ENCODE measurements around the gene MFGE8.

The MFGE8 gene

DNA sequence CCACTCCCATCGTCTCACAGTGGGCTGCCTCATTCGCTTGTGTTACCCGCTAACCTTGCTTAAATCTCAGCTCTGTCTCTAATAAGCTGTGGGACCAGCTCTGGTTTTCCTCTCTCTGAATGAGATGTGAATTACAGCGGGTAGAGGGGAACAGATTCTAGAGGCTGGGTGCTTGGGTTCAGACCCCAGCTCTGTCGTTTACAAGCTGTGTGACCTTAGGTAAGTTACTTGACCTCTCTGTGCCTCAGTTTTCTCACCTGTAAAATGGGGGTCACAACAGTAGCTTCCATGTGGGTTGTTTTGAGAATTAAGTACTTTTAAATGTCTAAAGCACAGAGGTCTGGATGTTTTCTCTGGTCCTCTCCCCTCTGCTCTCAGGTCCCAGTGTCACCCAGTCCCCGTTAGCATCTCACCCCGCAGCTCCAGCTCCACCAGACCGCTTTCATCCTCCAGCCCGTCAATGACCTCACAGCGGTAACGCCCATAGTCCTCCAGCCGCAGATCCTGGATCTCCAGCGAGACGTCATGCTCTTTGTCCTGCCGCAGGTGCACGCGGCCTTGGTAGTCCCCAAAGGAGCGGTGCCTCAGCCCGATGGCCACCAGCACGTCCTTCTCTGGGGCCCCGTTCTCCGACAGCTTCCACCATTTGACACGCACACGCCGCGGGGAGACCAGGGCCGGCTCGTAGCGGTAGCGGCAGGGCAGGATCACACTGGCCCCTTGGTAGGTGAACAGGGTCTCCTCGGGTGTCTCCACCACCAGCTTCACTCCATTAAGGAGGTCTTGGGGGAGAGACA is 32.0 kb downstream of the MFGE8 start:
- DNase-seq (ENCODE audit: insufficient read length, low spot score) (no peak), FAIRE-seq (no peak)
- no peak for TF ChIP-seq POLR2A (IDR thresholded peaks at IDR 0.05; ENCODE audit: low read depth, low read length)

DNA sequence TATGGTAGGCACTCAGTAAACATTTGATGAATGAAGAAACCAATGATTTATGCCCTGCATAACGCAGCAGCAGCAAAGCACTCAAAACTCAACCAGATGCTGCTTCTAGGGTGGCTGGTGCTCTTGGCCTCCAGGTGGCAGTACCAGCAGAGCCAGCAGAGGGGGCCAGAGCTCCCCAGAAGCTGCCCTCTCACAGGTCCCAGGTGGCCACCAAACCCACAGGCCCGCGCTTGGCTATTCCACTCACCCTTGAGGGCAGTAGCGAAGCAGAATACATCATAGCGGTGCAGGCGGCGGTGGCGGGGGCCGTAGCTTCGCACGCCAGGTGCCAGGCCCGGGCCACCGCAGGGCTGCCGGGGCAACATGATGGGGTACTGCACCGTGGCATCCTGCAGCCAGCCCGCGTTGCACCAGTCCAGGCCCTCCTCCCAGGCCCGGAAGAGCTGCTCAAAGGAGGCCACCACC is 34.4 kb downstream of the MFGE8 start:
- no peak for FAIRE-seq
- TF ChIP-seq POLR2A (IDR thresholded peaks at IDR 0.05; ENCODE audit: low read depth, low read length): no peak
- peak; percentile 72 for DNase-seq (ENCODE audit: insufficient read length, low spot score)

GRCh38 chr15:88877906-88878305 is 35.3 kb downstream of the MFGE8 start:
- TF ChIP-seq POLR2A (IDR thresholded peaks at IDR 0.05; ENCODE audit: low read depth, low read length): no peak
- FAIRE-seq (no peak), DNase-seq (ENCODE audit: insufficient read length, low spot score) (no peak)

- no peak for TF ChIP-seq POLR2A (IDR thresholded peaks at IDR 0.05; ENCODE audit: low read depth, low read length)
- FAIRE-seq: no peak
Measured at GRCh38 chr15:88877415-88877814, 35.8 kb downstream of the MFGE8 start.

GRCh38 chr15:88876573-88876972 is 36.6 kb downstream of the MFGE8 start:
- FAIRE-seq (no peak), DNase-seq (ENCODE audit: insufficient read length, low spot score) (no peak)
- TF ChIP-seq POLR2A (IDR thresholded peaks at IDR 0.05; ENCODE audit: low read depth, low read length): no peak

More at GRCh38 chr15:88877415-88877814, 35.8 kb downstream of the MFGE8 start:
- DNase-seq (ENCODE audit: insufficient read length, low spot score): no peak

GRCh38 chr15:88874684-88875083 is 38.5 kb downstream of the MFGE8 start:
- no peak for TF ChIP-seq POLR2A (IDR thresholded peaks at IDR 0.05; ENCODE audit: low read depth, low read length)
- FAIRE-seq (no peak), DNase-seq (ENCODE audit: insufficient read length, low spot score) (no peak)

- no peak for DNase-seq (ENCODE audit: insufficient read length, low spot score)
- no peak for TF ChIP-seq POLR2A (IDR thresholded peaks at IDR 0.05; ENCODE audit: low read depth, low read length)
- no peak for FAIRE-seq
Measured at GRCh38 chr15:88874275-88874674, 38.9 kb downstream of the MFGE8 start.

DNA sequence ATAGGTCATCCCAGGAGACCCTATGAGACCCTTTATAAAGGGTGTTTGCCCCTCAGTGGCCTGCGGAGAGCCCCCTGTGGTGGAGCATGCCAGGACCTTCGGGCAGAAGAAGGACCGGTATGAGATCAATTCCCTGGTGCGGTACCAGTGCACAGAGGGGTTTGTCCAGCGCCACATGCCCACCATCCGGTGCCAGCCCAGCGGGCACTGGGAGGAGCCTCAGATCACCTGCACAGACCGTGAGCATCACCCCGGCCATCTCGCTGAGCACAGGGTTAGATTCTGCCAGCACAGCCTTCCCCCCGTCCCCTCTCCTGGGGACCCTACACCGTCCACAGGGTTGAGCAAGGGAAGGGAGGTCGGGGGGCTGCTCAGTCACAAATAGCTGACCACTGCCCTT is 39.4 kb downstream of the MFGE8 start:
- DNase-seq (ENCODE audit: insufficient read length, low spot score) (no peak), FAIRE-seq (no peak)
- TF ChIP-seq POLR2A (IDR thresholded peaks at IDR 0.05; ENCODE audit: low read depth, low read length): no peak

GRCh38 chr15:88872706-88873105 is 40.5 kb downstream of the MFGE8 start:
- TF ChIP-seq POLR2A (IDR thresholded peaks at IDR 0.05; ENCODE audit: low read depth, low read length): no peak
- FAIRE-seq (no peak), DNase-seq (ENCODE audit: insufficient read length, low spot score) (no peak)

- TF ChIP-seq POLR2A (IDR thresholded peaks at IDR 0.05; ENCODE audit: low read depth, low read length): no peak
- FAIRE-seq (no peak), DNase-seq (ENCODE audit: insufficient read length, low spot score) (no peak)
Measured at GRCh38 chr15:88872106-88872505, 41.1 kb downstream of the MFGE8 start.

DNA sequence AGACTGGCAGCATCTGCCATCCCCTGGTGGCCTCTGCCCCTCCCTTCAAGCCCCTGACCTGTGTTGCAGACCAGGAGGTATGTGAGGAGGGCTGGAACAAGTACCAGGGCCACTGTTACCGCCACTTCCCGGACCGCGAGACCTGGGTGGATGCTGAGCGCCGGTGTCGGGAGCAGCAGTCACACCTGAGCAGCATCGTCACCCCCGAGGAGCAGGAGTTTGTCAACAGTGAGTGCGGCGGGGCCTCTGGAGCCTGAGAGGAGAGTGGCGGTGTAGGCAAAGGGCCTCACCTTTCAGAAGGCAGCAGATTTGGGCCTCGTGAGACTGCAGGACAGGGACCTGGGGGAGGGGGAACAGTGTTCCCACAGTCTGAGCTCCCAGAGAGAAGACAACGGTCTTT is 41.9 kb downstream of the MFGE8 start:
- no peak for TF ChIP-seq POLR2A (IDR thresholded peaks at IDR 0.05; ENCODE audit: low read depth, low read length)
- DNase-seq (ENCODE audit: insufficient read length, low spot score): no peak
- no peak for FAIRE-seq

DNA sequence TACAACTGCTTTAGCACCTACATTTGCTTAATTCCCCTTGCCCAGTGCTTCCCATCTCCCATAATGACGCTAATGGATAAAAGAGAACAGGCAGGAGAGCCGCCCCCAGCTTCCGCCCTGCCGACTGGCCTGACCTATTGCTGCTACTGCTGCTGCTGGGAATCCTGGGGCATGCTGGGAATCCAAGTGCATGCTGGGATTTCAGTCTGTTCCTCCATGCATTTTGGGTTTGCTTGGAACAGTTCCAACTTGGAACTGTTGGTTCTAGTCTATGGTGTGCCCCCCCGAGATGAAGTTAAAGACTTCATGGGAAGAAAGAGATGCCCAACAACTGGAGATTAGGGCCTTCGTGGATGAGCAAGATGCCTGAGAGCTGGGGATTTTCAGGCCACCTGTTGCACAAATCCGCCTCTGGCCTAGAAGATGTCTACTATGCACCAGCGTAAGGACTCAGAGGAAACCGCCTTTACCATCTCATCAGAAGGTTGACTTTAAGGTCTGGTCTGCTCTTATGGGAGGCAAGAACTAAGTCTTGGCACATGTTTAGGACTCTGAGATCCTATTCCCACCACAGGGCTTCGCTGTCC is 46.8 kb downstream of the MFGE8 start:
- FAIRE-seq (no peak), DNase-seq (ENCODE audit: insufficient read length, low spot score) (no peak)
- TF ChIP-seq POLR2A (IDR thresholded peaks at IDR 0.05; ENCODE audit: low read depth, low read length): no peak

- TF ChIP-seq POLR2A (IDR thresholded peaks at IDR 0.05; ENCODE audit: low read depth, low read length): no peak
- FAIRE-seq: no peak
- no peak for DNase-seq (ENCODE audit: insufficient read length, low spot score)
Measured at GRCh38 chr15:88865498-88866099, 47.6 kb downstream of the MFGE8 start.

DNA sequence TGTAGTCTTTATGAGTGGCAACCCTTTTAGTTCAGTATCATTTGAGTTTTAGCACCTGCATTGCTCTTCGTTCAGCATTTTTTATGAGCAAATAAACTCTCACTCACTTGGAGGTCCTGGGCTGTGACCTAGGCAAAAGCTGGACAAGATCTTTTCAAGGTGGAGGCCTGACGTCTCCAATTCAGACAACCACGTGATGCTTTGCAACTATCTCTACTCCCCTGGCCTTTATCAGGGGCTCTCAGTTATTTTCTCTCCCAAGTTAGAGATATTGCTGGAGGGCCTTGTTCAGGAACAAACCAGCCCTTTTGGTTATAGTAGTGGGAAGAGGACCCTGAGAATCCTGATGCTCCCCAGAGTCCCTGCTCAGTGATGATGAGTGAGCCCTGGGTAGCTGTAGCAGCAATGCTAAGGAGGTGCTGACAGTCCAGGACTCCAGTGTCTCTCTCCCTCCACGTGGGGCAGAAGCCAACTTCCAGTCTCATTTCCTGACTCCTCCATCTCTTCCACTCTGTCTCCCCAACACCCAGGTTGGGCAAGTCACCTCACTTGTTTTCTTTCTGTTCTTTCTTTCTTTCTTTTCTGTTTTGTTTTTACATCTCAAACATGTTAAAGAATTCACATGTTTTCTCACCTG is 48.2 kb downstream of the MFGE8 start:
- no peak for DNase-seq (ENCODE audit: insufficient read length, low spot score)
- TF ChIP-seq POLR2A (IDR thresholded peaks at IDR 0.05; ENCODE audit: low read depth, low read length): no peak
- no peak for FAIRE-seq
